ENCODE measurements around the gene NPTXR.
A peak's percentile ranks its signal among the peaks of the same experiment; 100 is the strongest.
"Not testable (repeated sequence)": the region's sequence is repeated elsewhere in the genome, so short reads cannot be mapped to it uniquely, and the experiment has no call there.

NPTXR gene

DNA sequence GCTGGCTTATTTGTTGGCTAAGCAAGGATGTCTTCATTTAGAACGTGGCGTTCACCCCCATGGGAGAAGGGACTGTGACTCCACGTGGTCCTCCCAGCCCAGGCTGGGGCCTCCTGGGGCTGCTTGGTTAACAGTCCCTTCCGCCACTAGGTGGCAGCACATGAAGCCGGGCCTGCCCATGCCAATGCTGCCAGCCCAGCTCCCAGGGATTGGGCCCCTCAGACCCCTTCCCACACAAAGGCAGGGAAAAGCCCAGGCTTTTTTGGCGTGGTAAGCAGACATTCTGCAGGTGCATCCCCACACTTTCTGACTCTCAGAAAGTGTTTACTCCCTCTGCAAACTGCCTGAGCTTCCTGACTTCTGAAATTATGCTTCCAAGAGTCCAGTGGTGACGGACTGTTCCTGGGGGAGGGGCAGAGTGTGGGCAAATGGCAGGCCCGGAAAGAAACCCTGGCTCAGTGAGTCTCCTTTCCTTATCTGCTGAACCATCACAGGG, 25.1 kb upstream of the NPTXR start:
- peak; percentile 65 to 81 for DNase-seq (ENCODE audit: low read depth in 2 of 2)

DNA sequence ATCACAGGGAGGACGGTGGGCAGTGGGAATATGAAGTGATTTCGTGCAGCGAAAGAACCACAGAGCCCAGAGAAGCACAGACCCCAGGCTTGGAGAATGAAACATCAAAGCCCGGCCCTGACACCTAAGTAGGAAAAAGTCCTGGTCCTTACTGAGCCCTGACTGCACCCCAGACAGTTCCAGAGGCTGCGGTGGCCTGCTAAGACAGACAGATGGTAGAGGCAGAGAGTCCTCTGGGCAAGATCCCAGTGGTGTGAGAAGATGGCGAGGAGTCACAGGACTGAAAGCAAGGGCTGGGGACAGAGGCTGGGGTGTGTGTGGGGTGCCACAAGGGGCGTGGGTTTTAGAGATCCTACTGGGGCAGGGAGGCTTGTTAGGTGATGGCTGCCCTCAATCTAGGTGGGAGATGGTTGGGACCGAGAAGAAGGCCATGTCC, 24.5 kb upstream of the NPTXR start:
- DNase-seq (ENCODE audit: low read depth in 2 of 2): no peak

DNA sequence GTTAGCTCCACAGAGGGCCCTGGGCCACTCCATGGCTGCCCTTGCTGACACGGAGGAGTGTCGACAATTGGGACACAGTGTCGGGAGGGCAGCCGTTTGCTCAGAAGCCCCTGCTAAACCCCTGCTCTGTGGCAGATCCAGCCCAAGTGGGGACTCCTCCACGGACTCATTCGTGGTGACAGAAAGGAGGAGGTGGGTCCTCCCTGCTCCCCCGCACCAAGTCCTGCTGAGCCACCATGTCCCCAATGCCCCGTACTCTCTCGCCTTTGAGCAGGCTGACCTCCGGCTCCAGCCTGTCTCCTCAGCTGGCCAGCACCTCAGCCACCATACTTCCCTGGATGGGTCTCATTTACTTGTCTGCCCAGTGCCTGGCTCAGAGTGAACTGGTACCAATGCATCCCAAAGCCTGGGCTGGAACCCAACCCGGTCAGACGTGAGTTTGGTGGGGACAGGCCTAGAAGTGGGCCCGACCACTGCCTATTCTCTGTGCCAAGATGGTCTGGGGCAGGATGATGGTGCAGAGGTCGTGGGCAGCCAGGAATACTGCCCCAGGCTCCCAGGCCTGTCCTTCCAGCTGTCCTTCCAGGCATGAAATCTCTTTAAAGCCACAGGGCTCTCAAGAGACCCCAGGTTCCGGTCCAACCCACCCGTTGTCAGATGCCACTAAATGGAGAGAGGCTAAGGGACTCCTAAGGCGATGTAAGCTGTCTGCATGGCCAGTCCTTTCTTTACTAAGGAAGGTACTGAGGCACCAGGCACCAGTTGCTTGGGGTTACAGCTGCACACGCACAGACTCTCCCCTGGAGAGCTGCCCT, 23.9 kb upstream of the NPTXR start:
- DNase-seq (ENCODE audit: low read depth in 2 of 2): no peak

DNA sequence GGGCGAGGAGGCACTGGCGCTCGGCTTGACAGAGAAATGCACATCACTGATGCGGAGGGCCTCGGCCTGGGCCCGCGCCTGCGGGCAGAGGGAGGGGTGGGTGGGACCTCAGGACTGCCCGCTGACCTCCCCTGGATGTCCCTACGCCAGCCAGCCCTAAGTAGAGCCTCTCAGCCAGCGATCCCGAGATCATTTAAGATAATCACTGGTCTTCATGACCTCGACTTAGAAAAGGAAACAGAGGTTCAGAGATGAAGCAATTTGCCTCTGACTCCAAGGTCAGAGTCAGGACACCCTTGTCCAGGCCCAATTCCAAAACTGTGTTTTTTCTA, 23.3 kb upstream of the NPTXR start:
- DNase-seq (ENCODE audit: low read depth in 2 of 2): no peak

DNA sequence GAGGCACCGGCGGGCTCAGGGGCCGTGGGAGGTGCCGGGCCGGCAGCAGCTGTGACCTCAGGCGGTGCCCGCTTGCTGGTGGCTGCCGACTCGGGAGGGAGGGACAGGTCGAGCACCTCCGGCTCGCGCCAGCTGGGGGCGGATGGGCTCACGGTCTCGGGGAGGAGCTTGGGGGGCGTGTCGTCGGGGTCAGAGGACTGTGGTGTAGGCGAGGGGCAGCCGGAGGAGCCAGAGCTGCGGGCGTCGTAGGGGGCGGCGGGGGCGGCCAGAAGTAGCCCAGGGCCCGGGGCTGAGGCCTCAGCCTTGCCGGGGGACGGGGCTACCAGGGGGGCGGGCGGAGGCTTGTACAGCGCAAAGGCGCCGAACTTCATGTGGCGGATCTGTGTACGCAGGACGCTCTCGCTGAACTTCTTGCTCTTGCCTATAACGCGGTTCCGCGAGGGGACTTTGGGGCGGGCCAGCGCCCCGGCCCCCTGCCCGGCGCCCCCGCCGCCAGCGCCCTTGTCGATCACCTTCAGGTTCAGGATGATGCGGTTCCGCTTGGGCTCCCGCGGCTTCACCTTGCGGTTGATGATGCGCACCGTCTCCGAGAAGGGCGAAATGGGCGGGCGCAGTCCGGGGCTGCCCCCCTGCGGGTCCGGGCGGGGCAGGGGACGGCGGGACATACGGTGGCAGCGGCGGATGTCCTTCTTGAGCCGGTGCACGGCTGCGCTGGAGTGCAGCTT, 22.7 kb upstream of the NPTXR start:
- no peak for DNase-seq (ENCODE audit: low read depth in 2 of 2)

DNA sequence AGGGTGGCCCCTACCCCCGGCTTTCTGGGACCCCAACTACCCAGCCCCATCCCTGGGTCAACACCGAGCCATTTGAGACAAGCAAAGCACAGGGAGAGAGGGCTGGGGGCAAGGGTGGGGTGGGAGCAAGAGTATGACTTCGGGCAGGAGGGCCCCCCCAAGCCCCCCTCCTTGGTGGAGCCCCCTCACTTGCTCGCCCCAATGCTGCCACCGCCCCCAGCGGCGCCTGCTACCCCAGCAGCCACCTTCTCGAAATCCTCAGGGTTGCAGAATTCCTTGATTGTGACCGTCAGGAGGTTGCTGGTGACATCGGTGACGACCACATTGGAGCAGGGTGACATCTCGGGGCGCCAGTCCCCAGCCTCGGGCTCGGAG, 22.2 kb upstream of the NPTXR start:
- DNase-seq (ENCODE audit: low read depth in 2 of 2): no peak

DNA sequence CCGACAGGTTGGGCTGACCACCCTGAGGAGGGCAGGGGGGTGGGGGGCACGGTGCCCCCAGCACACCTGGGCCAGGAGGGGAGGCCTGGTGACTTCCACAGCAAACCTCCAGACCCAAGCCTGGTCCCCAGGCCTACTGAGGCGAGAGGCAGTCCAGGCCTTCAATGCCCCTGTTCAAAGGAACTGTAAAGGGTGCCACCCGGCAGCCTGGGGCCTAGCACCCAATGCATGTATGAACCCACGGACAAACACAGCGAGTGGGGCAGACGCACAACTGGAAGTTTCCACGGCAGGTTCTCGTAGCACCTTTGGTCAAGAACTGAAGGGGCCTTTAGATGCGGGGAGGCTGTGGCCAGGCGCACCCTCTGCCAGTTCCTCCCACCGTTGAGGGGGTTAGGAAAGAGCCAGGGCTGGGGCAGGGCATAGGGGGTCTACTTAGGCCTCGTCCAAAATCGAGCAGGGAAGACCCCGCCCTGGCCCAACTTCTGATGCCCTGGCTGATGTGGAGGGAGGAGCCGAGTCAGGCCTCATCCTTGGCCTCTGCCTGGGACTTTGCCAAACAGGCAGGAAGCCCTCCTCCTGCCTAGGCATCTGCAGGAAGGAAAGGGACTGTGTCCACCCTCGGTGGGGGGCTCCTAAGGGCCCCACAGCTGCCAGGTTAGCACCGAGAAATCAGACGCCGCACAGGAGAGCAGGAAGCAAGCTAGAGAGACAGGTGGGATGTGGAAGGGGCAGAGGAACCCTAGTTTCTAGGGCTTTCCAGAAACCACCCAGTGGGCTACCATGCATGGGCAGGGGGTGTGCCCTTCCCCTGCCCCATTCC, 21.6 kb upstream of the NPTXR start:
- no peak for DNase-seq (ENCODE audit: low read depth in 2 of 2)

DNA sequence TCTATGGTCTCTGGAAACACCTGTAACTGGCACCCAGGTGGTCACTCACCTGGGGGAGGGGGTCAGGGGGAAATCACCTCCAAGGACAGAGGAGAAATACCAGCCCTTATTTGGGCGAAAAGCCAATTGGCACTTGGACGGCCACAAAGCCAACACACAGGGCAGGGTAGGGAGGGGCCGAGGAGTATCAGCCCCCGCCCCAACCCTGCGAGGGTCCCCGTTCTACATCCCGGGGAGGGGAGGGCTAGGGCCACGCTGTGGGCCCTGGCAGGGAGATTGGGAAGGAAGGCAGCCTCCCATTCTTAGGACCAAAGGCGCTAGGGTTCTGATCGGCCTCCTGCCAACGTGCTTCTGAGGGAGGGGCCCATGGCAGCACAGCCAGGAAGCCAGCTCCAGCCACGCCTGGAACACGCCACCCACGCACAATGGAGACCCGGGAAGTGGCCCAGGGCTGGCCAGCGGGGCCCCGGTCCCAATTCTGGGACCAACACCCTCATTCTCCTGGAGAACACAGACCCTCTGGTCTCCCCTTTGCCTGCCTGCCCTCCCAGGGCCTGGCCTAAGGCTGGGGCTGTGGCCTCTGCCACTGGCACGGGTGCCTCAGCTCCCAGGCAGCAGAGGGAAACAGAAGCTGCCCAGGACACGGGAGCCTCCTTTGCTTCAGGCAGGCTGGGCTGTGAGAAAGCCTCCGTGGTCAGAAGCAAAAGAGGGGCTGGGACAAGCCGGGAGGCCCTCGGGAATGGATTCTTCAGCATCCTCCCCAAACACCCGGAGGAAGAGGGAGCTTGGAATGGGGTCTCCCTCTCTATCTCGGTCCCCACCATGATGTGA, 20.7 kb upstream of the NPTXR start:
- DNase-seq (ENCODE audit: low read depth in 2 of 2): no peak

DNA sequence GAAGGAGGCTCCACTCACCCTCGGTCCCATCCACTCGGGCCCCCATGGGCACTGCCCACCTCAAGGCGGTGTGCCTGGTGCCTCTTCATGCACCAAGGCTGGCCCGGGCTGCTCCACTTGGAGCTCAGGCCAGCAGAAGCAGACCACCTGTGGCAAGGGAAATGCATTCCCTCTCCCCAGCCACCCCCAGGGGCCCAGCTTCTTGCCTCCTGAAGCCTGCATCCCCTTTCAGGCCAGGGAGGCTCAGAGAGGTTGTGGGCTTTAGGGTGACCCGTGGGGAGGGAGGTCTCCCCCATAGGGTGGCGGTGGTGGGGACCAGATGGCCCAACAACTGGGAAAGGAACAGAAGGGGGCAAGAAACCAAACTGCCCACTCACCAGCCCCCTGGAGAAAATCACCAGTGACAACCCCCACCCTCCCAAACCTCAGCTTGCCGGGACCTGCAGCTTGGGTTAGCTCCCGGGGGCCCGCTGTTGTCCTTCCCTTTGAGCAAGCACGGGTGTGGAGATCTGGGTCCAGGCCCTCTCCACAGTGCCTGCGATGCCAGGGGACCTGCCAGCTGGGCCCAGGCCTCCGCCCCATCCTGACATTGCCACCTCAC, 19.8 kb upstream of the NPTXR start:
- DNase-seq (ENCODE audit: low read depth in 2 of 2): no peak

DNA sequence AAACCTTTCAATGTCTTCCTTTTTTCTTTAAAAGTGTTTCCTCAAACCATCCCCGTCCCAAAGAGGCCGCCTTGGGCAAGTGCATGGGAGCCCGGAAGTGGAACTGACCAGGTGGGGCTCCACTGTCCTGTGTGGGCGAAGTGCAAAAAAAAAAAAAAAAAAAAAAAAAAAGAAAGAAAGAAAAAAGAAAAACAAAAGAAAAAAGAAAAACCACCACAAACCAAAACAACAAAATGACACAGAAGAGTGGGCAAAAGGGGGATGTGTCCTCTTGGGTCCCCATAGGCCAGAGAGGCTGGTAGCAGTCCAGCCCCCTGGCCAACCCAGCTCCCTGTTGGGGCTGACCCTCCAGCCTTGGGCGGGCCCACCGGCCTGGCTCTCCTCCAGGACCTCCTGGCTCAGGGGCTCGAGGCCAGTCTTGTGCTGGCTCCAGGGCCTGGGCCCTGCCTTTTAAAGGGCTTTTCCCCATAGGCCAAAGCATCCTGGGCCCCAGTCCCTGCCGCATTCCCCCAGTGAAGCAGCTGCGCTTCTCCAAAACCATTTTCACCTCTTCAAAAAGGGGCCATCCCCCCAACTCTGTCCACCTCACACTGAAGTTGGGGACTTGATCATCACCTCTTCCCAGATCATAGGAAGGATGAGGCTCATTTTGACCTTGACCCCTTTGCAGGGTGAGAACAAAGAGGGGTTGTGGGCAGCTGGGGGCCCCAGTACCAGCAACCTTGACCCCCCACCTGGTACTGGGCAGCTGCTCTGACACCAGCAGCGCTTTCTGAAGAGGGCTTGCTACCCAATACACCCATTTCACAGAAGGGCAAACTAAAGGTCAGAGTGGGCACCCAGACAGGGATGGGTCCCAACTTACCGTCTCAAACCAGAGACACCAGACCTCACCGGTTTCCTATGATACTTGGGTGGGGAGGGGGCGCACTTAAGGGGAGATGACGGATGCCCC, 18.8 kb upstream of the NPTXR start:
- no peak for DNase-seq (ENCODE audit: low read depth in 2 of 2)

DNA sequence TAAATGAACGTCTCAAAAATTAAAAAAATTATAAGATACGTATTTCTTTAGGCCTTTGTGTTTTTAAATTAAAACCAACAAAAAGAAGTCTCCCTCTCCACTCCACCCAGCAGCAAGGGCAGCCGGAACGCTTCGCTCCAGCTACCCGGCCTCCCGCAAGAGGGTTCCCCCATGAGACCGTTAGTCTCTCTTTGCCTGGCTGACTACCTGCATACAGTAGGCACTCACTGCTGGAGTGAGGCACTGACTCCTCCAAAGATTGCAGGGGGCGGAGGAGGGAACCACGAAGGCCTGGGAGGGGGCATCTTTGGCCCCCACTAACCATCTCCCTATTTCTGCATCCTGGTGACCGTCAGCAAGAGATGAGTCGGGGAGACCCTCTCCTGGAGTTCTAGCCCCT, 18.1 kb upstream of the NPTXR start:
- no peak for DNase-seq (ENCODE audit: low read depth in 2 of 2)

DNA sequence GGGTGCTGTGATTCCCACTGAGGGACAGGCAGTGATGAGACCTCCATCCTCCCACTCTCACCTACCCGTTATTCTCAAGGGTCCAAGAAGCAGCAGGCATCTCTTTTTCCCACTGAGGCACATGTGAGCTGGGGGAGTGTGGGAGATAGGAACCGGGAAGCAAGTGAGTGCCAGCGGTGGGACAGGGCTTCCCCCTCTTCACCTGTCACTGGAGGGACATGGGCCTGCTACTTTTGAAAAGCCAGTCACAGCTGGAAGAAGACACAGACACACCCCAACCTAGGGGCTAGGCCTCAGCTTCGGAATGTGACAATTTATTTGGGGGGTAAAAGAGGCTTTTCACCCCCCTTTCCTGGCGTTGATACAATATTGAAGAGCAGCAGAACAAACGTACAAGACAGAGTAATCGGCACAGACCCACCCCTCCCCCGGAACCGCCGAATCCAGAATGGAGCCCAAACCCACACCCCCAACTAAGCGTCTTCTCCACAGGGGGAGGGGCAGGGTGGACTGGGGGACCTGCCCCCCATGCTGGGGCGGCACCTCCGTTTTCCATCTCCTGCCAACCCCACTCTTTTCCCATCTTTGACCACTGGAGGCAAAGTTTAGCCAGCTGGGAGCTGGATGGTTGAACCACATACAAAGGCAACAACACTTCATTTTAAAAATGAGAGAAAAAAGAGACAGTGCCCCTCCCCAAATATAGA, 17.5 kb upstream of the NPTXR start:
- no peak for DNase-seq (ENCODE audit: low read depth in 2 of 2)

DNA sequence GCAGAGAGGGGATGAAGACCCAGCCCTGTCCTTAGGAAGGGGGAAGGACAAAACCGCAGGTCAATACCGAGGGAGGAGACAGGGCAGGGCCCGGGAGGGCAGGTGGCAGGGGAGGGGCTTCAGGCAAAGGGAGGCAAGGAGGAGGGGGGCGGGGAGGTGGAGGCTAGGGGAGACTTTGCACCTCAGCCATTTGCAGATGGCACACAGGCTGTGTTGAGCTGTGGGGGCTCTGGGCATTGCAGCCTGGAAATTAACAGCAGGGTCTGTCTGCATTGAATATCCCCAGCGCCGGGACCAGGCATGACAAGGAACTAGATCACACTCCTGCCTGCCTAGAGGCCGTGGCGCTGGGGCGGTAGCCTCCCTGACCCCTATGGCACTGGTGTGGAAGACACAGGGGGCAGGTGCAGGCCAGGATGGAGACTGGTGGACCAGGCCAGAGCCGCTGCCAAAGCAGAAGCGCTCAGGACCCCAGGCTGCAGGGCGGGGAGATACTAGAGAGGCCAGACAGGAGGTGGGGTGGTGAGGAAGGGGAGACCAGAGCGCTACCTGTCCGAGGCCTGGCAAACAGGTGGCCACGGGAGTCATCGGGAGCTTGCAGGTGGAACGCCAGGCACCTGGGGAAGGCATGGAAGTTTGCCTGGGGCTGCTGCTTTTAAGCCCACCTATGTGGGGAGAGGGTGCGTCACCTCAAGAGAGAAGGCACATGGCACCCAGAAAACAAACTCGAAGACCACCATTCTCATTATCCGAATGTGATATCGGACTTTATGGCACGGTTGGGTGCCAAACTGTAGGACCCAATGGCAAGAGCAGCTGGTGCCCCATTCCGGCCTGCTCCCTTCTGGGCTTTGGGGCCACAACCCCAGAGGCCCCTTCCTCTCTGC, 16.7 kb upstream of the NPTXR start:
- no peak for DNase-seq (ENCODE audit: low read depth in 2 of 2)

DNA sequence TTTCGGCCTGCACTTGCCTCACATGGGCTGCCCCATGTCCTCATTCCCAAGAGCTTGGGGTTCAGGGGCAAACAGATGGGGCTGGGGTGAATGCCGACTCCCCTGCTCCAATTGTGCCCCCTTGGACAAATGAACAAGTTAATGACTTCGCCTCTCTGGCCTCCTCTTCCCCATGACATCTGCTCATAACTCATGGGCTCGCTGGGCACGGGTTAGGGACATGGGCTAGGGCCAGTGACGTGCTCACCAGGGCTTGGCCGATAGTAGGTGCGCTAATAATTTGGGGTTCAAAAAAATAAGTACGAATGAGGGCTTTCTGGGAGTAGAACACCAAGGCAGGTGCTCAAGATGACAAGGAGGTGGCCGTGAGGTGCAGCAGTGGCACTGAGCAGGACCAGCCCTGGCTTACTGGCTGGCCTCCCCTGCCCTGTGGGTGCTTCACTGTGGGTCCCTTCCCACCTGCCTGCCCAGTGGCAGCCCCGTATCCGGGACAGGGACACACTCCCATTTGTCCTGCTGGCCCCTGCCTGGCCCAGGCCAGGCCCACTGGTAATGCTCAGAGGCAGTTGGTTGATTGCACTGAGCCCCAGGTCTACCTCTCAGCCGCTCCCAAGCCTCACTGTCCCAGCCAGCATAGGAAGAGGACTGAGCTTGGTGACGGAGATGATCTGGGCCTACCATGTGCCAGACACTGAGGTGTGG, 15.9 kb upstream of the NPTXR start:
- no peak for DNase-seq (ENCODE audit: low read depth in 2 of 2)

DNA sequence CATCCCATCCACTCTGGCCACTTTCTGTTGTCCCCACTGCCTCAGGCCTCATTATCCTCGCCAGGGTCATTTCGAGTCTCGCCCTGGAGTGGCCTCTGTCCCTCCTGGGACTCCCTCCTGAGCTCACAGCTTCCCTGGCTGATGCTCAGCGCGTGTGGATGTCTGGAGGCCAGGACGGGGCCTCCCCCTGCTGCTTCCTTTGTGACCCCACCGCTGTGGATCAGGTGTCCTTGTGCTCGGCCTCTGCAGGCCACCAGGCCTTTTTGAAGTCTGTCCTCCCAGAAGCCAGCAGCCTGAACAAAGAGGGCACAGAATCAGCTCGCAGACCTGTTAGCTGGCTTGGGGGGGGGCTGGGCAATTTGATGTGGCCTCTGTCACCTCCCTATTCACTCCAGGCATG, 14.7 kb upstream of the NPTXR start:
- no peak for DNase-seq (ENCODE audit: low read depth in 2 of 2)

DNA sequence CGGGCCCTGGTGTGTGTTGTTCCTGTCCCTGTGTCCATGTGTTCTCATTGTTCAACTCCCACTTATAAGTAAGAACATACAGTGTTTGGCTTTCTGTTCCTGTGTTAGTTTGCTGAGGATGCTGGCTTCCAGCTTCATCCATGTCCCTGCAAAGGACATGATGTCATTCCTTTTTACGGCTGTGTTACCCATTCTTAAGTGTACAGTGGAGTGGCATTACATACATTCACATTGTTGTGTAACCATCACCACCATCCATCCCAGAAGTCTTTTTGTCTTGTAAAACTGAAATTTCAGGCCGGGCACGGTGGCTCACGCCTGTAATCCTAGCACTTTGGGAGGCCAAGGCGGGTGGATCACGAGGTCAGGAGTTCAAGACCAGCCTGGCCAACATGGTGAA, 10.6 kb upstream of the NPTXR start:
- not testable (repeated sequence) for DNase-seq (ENCODE audit: low read depth in 2 of 2)

DNA sequence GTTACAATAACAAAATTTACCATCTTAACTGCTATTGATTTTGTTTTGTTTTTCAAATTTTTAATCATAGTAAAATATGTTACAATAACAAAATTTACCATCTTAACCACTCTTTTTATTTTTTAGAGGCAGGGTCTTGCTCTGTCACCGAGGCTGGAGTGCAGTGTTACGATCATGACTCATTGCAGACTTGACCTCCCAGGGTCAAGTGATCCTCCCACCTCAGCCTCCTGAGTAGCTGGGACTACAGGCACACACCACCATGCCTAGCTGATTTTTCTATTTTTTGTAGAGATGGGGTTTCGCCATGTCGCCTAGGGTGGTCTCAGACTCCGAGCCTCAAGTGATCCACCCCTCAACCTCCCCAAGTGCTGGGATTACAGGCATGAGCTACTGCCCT, 10.1 kb upstream of the NPTXR start:
- not testable (repeated sequence) for DNase-seq (ENCODE audit: low read depth in 2 of 2)

DNA sequence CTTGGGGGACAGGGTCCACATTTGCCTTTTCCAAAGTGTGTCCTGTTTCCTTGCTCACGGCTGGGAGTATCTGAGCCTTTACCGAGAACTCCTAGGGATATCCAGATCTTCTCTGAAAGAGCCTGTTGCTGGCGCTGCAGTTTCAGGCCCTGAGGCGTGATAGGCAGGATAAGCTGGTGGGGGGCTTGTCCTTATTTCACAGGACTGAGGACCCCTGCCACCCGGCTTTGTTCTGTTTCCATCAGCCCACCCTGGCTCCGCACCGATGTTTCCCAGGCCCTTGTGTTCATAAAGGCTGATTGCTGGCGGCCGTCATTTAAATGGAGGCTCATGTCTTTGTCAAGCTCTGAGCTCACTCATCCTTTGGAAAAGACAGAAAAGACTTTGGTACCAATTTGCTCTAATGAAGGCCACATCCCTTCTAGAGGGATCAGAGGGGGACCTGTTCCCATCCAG, 9.4 kb upstream of the NPTXR start:
- no peak for DNase-seq (ENCODE audit: low read depth in 2 of 2)

Data from stimulated activated CD4-positive, alpha-beta T cell treated with anti-CD3 and anti-CD28 coated beads, Interleukin-1b, Interleukin-23, amount 100 ng/mL, for 1 hour (primary cell).